ENCODE measurements around the gene ALK. TPM values are rescaled to one million over a fixed set of nuclear protein-coding genes. Genes with fewer than 3 reads are reported as not detected.

Gene ALK
- total and polyA plus RNA-seq, 7 donors = 0.31 to 2.9 (median 1.2) TPM; not detected in 1

DNA sequence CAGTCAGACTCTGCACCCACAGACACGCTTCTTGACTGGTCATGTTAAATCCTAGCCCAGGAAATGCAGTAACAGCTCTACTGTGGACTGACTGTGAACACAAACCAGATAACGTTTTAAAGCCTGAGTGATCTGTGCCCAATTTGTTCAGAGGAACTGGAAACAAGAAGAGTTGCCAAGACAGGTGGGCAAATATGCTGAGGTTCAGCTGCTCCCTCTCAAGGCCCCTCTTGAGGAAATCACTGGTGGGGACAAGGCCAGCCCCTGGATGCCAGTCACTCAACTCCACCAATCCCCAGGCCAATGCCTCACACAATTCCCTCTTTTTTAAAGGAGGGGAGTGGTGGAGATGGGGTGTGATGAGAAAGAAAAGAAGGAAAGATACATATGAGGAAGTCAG, 261.2 kb downstream of the ALK start:
- intact Hi-C loops (cut with DNase I) = no loop called here
- H3K4me3 ChIP-seq = no peak overlapping the region
- no peak for DNase-seq
- WGBS, 2 donors = 57 to 73% methylated on average over 2 of the region's 2 CpGs
- H3K9me3 ChIP-seq = no peaks in the 10 kb centered on the region
- no peaks in the 10 kb centered on the region for H3K27me3 ChIP-seq
- H3K36me3 ChIP-seq = no peaks in the 10 kb centered on the region
- peaks cover 0 to 17% (median 14%) of the 10 kb centered on the region in 4 donors for H3K4me1 ChIP-seq
- TF ChIP-seq, protein P1, sequence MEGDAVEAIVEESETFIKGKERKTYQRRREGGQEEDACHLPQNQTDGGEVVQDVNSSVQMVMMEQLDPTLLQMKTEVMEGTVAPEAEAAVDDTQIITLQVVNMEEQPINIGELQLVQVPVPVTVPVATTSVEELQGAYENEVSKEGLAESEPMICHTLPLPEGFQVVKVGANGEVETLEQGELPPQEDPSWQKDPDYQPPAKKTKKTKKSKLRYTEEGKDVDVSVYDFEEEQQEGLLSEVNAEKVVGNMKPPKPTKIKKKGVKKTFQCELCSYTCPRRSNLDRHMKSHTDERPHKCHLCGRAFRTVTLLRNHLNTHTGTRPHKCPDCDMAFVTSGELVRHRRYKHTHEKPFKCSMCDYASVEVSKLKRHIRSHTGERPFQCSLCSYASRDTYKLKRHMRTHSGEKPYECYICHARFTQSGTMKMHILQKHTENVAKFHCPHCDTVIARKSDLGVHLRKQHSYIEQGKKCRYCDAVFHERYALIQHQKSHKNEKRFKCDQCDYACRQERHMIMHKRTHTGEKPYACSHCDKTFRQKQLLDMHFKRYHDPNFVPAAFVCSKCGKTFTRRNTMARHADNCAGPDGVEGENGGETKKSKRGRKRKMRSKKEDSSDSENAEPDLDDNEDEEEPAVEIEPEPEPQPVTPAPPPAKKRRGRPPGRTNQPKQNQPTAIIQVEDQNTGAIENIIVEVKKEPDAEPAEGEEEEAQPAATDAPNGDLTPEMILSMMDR (IDR thresholded peaks at IDR 0.05) = no peak
- no peak overlapping the region for H3K27ac ChIP-seq

DNA sequence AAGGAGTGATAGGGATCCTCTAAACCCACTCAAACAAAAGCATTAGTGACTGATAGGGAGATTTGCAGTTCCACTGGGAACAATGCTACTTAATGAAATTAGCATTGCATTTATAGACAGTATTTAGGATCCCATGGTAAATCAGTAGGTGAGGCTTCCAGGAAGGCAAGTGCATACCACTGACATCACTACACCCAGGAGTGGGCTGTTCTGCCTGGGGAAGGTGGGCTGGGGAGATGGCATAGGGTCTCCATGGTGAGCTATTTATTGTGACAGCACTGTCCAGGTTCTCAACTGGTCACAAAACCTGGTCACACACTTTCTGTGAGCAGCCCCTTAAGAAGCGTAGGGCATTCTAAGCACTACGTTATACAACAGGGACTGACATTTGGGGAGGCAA, 262.2 kb downstream of the ALK start:
- Histone ChIP-seq H3K27ac (no peak overlapping the region), H3K9me3 (no peaks in the 10 kb centered on the region), H3K4me1 (peaks cover 0 to 24% (median 17%) of the 10 kb centered on the region in 4 donors), H3K27me3 (no peaks in the 10 kb centered on the region), H3K36me3 (no peaks in the 10 kb centered on the region), H3K4me3 (no peak overlapping the region)
- TF ChIP-seq POLR2A (IDR thresholded peaks at IDR 0.05) (no peak), POLR2AphosphoS5 (IDR thresholded peaks at IDR 0.05) (no peak), EP300 (IDR thresholded peaks at IDR 0.05) (no peak)
- TF ChIP-seq, protein P1 (IDR thresholded peaks at IDR 0.05) = no peak
- 81 to 88% methylated on average over 2 of the region's 2 CpGs for WGBS, 2 donors
- intact Hi-C loops (cut with DNase I) = no loop called here
- no peak for DNase-seq

DNA sequence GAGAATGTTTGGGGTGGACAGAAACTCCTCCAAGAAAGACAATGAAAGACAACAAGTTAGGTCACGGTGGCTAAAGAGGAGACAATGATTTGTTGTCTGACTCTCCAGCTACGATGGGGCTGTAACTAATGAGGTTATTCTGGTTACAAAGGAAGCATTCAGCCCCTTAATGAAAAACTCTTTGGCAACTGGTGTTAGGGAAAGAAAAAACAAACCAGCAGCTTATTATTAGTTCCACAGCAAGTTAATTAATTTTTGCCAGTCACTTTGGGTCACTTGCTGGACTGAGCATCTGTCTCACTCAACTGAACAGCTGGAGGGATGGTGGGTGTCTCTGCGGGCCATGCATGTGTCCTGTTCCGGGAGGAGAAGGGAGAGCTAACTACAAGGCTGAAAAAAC, 263.7 kb downstream of the ALK start:
- Histone ChIP-seq H3K4me1 (peaks cover 0 to 24% (median 17%) of the 10 kb centered on the region in 4 donors), H3K27ac (no peak overlapping the region), H3K4me3 (no peak overlapping the region), H3K27me3 (no peaks in the 10 kb centered on the region), H3K9me3 (no peaks in the 10 kb centered on the region), H3K36me3 (no peaks in the 10 kb centered on the region)
- TF ChIP-seq, protein P1 (IDR thresholded peaks at IDR 0.05) = no peak
- TF ChIP-seq EP300 (IDR thresholded peaks at IDR 0.05) (no peak), POLR2A (IDR thresholded peaks at IDR 0.05) (no peak), POLR2AphosphoS5 (IDR thresholded peaks at IDR 0.05) (no peak)
- DNase-seq = no peak
- 62 to 70% methylated on average over 4 of the region's 4 CpGs for WGBS, 2 donors
- intact Hi-C loops (cut with DNase I) = no loop called here

DNA sequence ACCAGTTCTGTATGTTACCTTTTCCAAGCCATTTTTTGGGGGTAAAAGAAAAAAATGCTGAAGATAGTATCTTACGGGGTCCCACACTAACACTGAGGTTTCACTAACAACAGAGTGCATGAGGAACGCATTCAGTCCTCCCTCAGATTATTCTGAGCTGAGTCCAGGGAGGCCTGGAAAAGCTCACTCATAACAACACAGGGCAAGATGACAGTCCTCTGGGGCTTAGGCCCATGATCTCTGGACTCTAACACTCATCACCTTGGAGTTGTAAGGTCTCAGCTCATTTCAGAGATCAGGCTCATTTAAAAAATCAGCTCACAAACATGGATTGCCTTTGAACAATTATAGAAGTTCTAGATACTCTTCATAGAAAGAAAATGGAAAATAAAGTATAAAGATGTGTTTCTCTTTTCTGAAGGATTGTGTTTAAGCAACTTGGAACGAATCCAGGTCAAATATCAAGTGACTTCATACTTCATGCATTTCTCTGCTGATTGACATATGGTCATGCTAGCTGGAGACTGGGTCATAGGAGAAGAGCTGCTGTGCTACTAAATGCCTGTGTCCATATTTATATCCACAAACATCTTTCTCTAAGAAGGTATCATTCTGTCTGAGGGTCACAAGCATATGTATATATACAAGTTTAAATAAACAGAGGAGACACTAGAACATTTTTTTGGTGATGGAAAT, 265.8 kb downstream of the ALK start:
- H3K27me3 ChIP-seq = no peaks in the 10 kb centered on the region
- TF ChIP-seq, protein P1 (IDR thresholded peaks at IDR 0.05) = no peak
- TF ChIP-seq POLR2A (IDR thresholded peaks at IDR 0.05) = no peak
- peak; percentile 36 to 79 (median 64) for TF ChIP-seq POLR2AphosphoS5 (IDR thresholded peaks at IDR 0.05)
- TF ChIP-seq EP300 (IDR thresholded peaks at IDR 0.05) = no peak
- peaks cover 0 to 24% (median 17%) of the 10 kb centered on the region in 4 donors for H3K4me1 ChIP-seq
- H3K9me3 ChIP-seq = no peaks in the 10 kb centered on the region
- H3K36me3 ChIP-seq = no peaks in the 10 kb centered on the region
- H3K27ac ChIP-seq = peak overlapping the region in 2 of 4 donors; percentile 3 to 30
- 58 to 72% methylated on average over 3 of the region's 3 CpGs for WGBS, 2 donors
- no peak overlapping the region for H3K4me3 ChIP-seq
- intact Hi-C loops (cut with DNase I) = no loop called here
- DNase-seq = no peak

Measured in sigmoid colon (tissue), 7 donors.